Immature natural killer cell (primary cell): ENCODE results near the gene CENPC. TPM values are rescaled to one million over a fixed set of nuclear protein-coding genes. Genes with fewer than 3 reads are reported as not detected.
A peak's percentile ranks its signal among the peaks of the same experiment; 100 is the strongest.
"Not testable (repeated sequence)": the region's sequence is repeated elsewhere in the genome, so short reads cannot be mapped to it uniquely, and the experiment has no call there.

Experiments
- DNase-seq, 3 donors: peaks; one replicate each; pipeline ENCODE4 v3.0.0; 2022; ENCODE audit warnings: mixed read lengths in 1 of 3
- H3K27ac Mint-ChIP-seq, 6 donors: one replicate each; pipeline ENCODE4 v1.8.0; 2020; ENCODE audit warnings: mixed read lengths in 6 of 6, mild to moderate bottlenecking in 5 of 6, inconsistent platforms in 4 of 6, moderate library complexity in 3 of 6
- H3K27me3 Mint-ChIP-seq, 3 donors: one replicate each; pipeline ENCODE4 v1.8.0; 2020 to 2021; ENCODE audit warnings: low read depth in 3 of 3, mild to moderate bottlenecking in 3 of 3, mixed read lengths in 3 of 3, moderate library complexity in 3 of 3, inconsistent platforms in 1 of 3
- H3K36me3 Mint-ChIP-seq, 3 donors: one replicate each; pipeline ENCODE4 v1.8.0; 2020; ENCODE audit warnings: mixed read lengths in 3 of 3, inconsistent platforms in 2 of 3, mild to moderate bottlenecking in 2 of 3
- H3K4me1 Mint-ChIP-seq, 2 donors: one replicate each; pipeline ENCODE4 v1.8.0; 2020; ENCODE audit warnings: inconsistent platforms in 2 of 2, mild to moderate bottlenecking in 2 of 2, mixed read lengths in 2 of 2, moderate library complexity in 1 of 2
- H3K4me3 Mint-ChIP-seq, 5 donors: one replicate each; pipeline ENCODE4 v1.8.0; 2020; ENCODE audit warnings: mild to moderate bottlenecking in 5 of 5, mixed read lengths in 5 of 5, inconsistent platforms in 3 of 5, moderate library complexity in 3 of 5
- H3K9me3 Mint-ChIP-seq, 6 donors: one replicate each; pipeline ENCODE4 v1.8.0; 2020; ENCODE audit warnings: mild to moderate bottlenecking in 6 of 6, mixed read lengths in 6 of 6, inconsistent platforms in 4 of 6, moderate library complexity in 3 of 6
- polyA plus RNA-seq, 3 donors: library from polyadenylated mRNA; unstranded; fragments of 300-500 nt; fragmentation: Illumina TruSeq; gene quantifications; one replicate each; pipeline ENCODE4 v1.2.3, GENCODE V29; 2021

The CENPC gene
- polyA plus RNA-seq, 3 donors from 2014 or later: 6.6 to 21.9 (median 14.2) TPM

- H3K27me3 Mint-ChIP-seq: no peaks in the 10 kb centered on the region
These were observed 93.8 kb downstream of the CENPC start for GRCh38 chr4:67451464-67451863.

GRCh38 chr4:67448621-67449020, 96.7 kb downstream of the CENPC start:
- DNase-seq: no peak
- Mint-ChIP-seq H3K9me3 (peaks cover 0 to 2% (median 0%) of the 10 kb centered on the region in 6 donors), H3K4me3 (no peak overlapping the region), H3K4me1 (peaks cover 0 to 9% of the 10 kb centered on the region in 2 donors), H3K27me3 (no peaks in the 10 kb centered on the region), H3K27ac (peak overlapping the region in 2 of 6 donors; percentile 6 to 43), H3K36me3 (peaks cover 19 to 54% (median 52%) of the 10 kb centered on the region in 3 donors)

More at GRCh38 chr4:67451464-67451863, 93.8 kb downstream of the CENPC start:
- peaks cover 19 to 58% (median 47%) of the 10 kb centered on the region in 3 donors for H3K36me3 Mint-ChIP-seq
- H3K9me3 Mint-ChIP-seq: peaks cover 0 to 2% (median 0%) of the 10 kb centered on the region in 6 donors
- H3K4me1 Mint-ChIP-seq: peaks cover 0 to 20% of the 10 kb centered on the region in 2 donors
- no peak overlapping the region for H3K27ac Mint-ChIP-seq
- no peak for DNase-seq
- no peak overlapping the region for H3K4me3 Mint-ChIP-seq

- Mint-ChIP-seq H3K27me3 (no peaks in the 10 kb centered on the region), H3K4me3 (no peak overlapping the region), H3K4me1 (peaks cover 0 to 2% of the 10 kb centered on the region in 2 donors), H3K27ac (no peak overlapping the region), H3K36me3 (peaks cover 19 to 48% (median 46%) of the 10 kb centered on the region in 3 donors), H3K9me3 (peaks cover 0 to 2% (median 0%) of the 10 kb centered on the region in 6 donors)
- DNase-seq: no peak
These were observed 97.4 kb downstream of the CENPC start for GRCh38 chr4:67447873-67448272.

GRCh38 chr4:67446811-67447210, 98.5 kb downstream of the CENPC start:
- Mint-ChIP-seq H3K36me3 (peaks cover 14 to 51% (median 46%) of the 10 kb centered on the region in 3 donors), H3K27me3 (no peaks in the 10 kb centered on the region), H3K9me3 (peaks cover 0 to 2% (median 0%) of the 10 kb centered on the region in 6 donors), H3K4me1 (peaks cover 0 to 2% of the 10 kb centered on the region in 2 donors), H3K4me3 (no peak overlapping the region), H3K27ac (no peak overlapping the region)
- no peak for DNase-seq

GRCh38 chr4:67445881-67446280, 99.4 kb downstream of the CENPC start:
- not testable (repeated sequence) for DNase-seq, H3K27ac Mint-ChIP-seq, H3K27me3 Mint-ChIP-seq, H3K4me3 Mint-ChIP-seq, H3K9me3 Mint-ChIP-seq, H3K4me1 Mint-ChIP-seq
- H3K36me3 Mint-ChIP-seq: peaks cover 14 to 59% (median 53%) of the 10 kb centered on the region in 3 donors

GRCh38 chr4:67438975-67439374, 106.3 kb downstream of the CENPC start:
- Mint-ChIP-seq H3K4me3 (no peak overlapping the region), H3K27me3 (no peaks in the 10 kb centered on the region), H3K4me1 (peaks cover 0 to 12% of the 10 kb centered on the region in 2 donors), H3K9me3 (no peaks in the 10 kb centered on the region), H3K36me3 (peaks cover 16 to 59% (median 33%) of the 10 kb centered on the region in 3 donors), H3K27ac (no peak overlapping the region)
- no peak for DNase-seq

- Mint-ChIP-seq H3K27me3 (no peaks in the 10 kb centered on the region), H3K9me3 (no peaks in the 10 kb centered on the region), H3K27ac (peak overlapping the region in 1 of 6 donors; percentile 11), H3K36me3 (peaks cover 16 to 66% (median 39%) of the 10 kb centered on the region in 3 donors), H3K4me1 (peaks cover 0 to 12% of the 10 kb centered on the region in 2 donors), H3K4me3 (no peak overlapping the region)
- DNase-seq: no peak
These were observed 107.2 kb downstream of the CENPC start for GRCh38 chr4:67437974-67438713.

- Mint-ChIP-seq H3K9me3 (no peaks in the 10 kb centered on the region), H3K36me3 (peaks cover 18 to 66% (median 37%) of the 10 kb centered on the region in 3 donors), H3K27me3 (no peaks in the 10 kb centered on the region), H3K27ac (no peak overlapping the region), H3K4me1 (peaks cover 0 to 11% of the 10 kb centered on the region in 2 donors), H3K4me3 (no peak overlapping the region)
- DNase-seq: no peak
These were observed 108.6 kb downstream of the CENPC start for GRCh38 chr4:67436742-67437141.

- Mint-ChIP-seq H3K4me3 (no peak overlapping the region), H3K27ac (no peak overlapping the region), H3K4me1 (no peaks in the 10 kb centered on the region), H3K9me3 (peaks cover 0 to 7% (median 0%) of the 10 kb centered on the region in 6 donors), H3K36me3 (peaks cover 14 to 37% (median 35%) of the 10 kb centered on the region in 3 donors), H3K27me3 (no peaks in the 10 kb centered on the region)
- DNase-seq: no peak
These were observed 114.3 kb downstream of the CENPC start for GRCh38 chr4:67430989-67431388.

- H3K27ac Mint-ChIP-seq: no peak overlapping the region
- no peak for DNase-seq
- H3K27me3 Mint-ChIP-seq: no peaks in the 10 kb centered on the region
- peaks cover 0 to 7% (median 0%) of the 10 kb centered on the region in 6 donors for H3K9me3 Mint-ChIP-seq
- peaks cover 11 to 26% (median 25%) of the 10 kb centered on the region in 3 donors for H3K36me3 Mint-ChIP-seq
- H3K4me3 Mint-ChIP-seq: no peak overlapping the region
- H3K4me1 Mint-ChIP-seq: no peaks in the 10 kb centered on the region
These were observed 116.5 kb downstream of the CENPC start for GRCh38 chr4:67428819-67429218.

Other genes starting within 250 kb of the CENPC start
- 10 to 100 TPM; 11.4 to 20.8 (median 19.1) TPM for gene STAP1, start 13.2 kb upstream of the CENPC start, polyA plus RNA-seq
- gene UBA6, start 155.7 kb upstream of the CENPC start, polyA plus RNA-seq: 10 to 100 TPM; 11.7 to 24.9 (median 12.0) TPM
- gene GNRHR, start 208.9 kb upstream of the CENPC start, polyA plus RNA-seq: not detected